GM21786 (cell line): ENCODE results near the gene PROS1.
"Not testable (repeated sequence)": the region's sequence is repeated elsewhere in the genome, so short reads cannot be mapped to it uniquely, and the experiment has no call there.

Source experiments
- ATAC-seq: cut with Tn5 transposase; IDR thresholded peaks from one replicate; pipeline ENCODE4 v1.9.1; 2021; ENCODE audit not compliant: unreplicated experiment

Gene PROS1

DNA sequence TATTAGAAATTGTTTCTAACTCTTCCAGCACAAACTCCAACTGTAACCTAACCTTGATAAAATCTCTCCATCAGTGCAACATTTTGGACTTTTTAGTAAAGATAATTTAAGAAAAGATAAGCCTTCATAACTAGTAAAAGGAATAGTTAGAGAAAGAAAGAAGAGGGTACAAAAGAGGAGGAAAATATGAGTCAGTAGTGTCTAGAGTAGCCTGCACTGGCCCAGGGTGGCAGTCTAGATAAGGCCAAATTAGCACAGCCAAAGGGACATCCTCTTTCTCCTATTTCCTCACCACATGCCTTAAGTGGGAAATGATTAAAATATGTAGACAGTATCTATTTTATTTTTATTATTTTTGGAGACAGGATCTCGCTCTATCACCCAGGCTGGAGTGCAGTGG, 3.7 kb downstream of the PROS1 start:
- no peak for ATAC-seq

DNA sequence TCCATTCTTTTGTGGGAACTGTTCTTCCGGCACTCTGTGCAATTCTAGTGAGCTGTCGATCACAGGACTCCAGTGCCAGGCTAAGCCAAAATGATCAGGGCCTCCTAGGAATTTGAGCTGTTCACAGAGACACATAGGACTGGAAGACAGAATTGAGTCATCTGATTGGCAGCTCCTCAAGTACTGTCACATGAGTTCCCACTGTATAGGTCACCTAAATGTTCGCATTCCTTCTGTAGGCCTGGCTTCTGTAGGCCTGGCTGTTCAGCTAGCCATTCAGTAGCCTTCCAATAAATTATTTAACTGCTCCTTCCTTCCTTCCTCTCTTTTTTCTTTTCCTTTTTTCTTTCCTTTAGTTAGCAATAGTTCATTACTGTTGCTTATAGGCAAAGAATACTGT, 4.3 kb downstream of the PROS1 start:
- ATAC-seq: no peak

DNA sequence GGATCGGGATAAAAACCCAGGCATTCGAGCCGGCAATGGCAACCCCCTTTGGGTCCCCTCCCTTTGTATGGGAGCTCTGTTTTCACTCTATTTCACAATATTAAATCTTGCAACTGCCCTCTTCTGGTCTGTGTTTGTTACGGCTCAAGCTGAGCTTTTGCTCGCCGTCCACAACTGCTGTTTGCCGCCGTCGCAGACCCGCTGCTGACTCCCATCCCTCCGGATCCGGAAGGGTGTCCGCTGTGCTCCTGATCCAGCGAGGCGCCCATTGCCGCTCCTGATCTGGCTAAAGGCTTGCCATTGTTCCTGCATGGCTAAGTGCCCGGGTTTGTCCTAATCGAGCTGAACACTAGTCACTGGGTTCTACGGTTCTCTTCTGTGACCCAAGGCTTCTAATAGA, 8.6 kb downstream of the PROS1 start:
- not testable (repeated sequence) for ATAC-seq

DNA sequence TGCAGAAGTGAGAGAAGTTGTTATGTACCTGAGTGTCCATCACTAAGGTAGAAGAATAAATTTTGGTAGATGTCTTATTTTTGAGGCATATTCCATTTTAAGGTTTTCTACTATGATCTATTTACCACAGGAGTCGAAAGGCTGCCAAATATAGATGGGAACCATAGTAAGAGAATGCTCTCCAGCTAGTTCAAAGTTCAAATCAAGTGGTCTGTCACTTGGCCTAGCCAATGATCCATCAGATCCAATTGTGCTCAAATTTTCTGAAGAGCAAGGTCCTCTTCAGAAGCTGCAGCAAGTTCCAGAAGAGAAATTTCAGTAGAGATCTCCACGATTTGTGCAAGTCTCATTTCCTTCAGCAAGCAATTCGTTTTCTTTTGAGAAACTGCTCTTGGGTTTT, 10.9 kb downstream of the PROS1 start:
- no peak for ATAC-seq

DNA sequence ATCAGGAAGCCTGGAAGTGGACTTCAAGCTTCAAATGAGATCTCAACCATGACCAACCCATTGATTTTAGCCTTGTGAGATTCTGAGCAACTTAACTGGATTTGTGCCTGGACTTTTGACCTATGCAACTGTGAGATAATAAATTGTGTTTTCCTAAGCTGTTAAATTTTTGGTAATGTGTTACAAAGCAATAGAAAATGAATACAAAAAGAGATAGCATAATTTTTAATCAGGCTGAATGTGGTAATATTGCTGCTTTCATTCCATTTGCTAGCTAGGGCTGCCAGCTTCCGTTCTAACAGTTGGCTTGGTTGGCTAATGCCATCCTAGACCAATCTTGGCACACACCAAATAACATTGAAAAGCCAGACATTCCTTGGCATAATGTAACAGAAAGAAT, 12.2 kb downstream of the PROS1 start:
- ATAC-seq: no peak

DNA sequence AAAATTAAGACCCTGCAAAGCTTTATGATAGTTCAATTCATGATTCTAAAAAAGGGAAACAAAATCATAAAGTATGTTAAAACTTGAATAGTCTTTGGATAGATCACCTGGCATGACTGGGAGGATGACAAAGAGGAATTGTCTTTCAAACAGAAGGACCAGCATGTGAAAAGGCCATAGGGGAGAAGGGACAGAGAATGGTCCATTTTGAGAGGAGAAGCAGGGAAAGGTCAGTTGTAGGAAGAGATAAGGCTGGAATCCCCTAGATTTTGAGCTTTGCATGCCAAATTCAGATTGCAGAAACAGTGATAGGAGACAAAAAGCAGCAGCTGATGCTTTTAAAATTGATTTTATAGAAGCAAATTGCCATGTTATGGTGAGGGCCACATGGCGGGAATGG, 12.7 kb downstream of the PROS1 start:
- no peak for ATAC-seq

DNA sequence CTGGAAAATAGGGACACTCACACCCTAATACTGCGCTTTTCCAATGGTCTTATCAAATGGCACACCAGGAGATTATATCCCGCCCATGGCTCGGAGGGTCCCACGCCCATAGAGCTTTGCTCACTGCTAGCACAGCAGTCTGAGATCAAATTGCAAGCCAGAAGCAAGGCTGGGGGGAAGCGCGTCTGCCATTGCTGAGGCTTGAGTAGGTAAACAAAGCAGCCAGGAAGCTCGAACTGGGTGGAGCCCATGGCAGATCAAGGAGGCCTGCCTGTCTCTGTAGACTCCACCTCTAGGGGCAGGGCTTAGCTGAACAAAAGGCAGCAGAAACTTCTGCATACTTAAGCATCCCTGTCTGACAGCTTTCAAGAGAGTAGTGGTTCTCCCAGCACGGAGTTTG, 23.7 kb downstream of the PROS1 start:
- ATAC-seq: not testable (repeated sequence)

DNA sequence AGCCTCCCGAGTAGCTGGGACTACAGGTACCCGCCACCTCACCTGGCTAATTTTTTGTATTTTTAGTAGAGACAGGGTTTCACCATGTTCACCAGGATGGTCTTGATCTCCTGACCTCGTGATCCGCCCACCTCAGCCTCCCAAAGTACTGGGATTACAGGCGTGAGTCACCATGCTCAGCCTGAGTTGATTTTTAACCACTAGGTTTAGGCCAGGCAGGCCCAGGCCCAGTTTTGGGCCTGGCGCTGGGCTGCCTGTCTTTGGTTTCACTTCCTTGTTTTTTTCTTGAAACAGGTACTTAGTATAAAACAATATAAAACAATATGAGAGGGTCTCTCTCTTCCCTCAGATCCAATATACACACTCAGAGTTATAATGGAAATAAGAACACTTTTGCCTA, 36.2 kb downstream of the PROS1 start:
- not testable (repeated sequence) for ATAC-seq

DNA sequence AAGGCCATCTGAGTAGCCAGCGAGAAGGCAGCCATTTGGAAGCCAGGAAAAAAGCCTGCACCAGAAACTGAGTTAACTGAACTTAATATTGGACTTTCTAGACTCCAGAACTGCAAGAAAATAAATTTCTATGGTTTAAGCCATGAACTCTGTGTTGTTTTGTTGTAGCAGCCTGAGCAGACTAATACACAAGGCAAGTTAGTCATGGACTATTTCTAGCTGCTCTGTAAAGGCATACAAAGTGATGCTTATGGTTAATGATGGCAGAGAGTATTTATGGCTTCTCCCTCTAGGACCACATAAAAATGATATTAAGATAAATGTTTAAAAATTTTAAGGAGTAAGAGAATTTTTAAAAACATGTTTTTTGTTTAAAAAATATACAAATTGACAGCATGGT, 37.1 kb downstream of the PROS1 start:
- no peak for ATAC-seq

DNA sequence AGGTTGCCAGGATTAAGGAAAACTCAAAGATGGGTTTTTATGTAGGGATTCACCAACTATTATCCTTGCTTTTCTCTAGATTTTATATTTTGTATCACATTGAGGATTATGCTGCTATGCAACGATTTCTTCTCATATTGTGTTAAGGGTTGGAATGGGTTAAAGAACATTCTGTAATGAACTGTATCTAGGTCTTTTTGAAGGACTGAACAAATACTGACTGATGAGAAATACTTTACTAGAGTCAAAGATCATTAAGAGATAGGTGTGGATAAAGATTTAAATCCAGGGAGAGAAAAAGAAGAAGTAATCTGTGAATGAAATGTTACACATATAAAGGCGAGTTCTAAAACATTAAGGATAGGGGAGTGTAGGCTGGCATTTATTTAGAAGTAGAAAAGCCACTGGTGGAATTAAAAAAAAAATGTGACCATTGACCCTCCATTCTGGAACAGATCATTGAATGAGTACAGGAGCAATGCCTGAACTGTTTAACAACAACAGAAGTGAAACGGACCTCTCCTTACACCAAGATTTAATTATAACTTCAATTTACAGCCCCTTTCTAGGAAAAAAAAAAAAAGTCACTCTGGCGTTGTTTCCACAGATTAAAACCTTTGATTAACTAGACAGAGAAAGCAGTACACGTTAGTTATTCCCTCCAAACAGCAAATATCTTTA, 39.2 kb downstream of the PROS1 start:
- no peak for ATAC-seq

DNA sequence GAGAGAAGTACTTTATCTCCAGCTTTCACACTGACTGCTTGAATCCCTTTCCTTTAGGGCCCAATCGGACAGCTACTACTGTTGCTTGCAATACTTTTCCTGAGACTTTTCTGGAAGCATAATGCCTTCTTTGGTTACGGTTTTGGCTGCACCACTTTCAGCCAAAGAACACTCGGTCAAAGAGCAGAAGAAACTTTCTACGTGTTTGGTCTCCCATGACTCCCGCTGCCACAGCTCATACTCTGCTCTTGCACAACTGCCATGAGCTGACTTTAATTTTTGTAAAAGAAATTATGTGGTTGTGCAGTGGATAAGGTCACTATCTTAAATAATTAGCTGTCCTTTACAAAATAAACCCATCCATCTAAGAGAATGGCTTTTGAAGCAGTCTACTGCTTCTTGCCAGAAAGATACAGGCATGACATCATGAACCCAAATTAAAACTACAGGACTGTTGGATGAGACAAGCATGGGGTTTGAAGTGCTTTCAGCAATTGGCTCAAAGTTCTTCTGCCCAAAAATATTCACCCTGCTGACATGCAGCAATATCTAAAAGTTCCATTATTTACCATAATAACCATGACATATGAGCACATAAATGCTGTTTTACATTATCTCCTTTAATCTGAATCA, 42.0 kb downstream of the PROS1 start:
- no peak for ATAC-seq

DNA sequence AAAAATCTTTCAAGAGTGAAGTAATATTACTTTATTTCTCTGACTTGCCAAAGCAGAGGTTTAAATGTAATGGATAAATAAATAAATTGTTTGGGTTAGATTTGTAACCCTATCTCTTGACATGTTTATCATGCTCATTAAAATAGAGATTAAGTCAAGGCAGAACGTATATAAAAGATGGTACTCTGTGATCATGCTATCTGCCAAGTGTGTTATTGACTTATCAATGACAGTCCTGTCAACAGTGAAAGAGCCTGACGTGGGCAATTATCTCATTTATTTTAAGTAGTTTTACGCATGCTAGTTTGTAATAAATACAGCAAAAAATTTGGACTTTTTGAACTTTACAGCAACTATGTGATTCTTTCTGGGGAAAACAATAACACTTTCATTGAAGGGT, 43.7 kb downstream of the PROS1 start:
- ATAC-seq: no peak

DNA sequence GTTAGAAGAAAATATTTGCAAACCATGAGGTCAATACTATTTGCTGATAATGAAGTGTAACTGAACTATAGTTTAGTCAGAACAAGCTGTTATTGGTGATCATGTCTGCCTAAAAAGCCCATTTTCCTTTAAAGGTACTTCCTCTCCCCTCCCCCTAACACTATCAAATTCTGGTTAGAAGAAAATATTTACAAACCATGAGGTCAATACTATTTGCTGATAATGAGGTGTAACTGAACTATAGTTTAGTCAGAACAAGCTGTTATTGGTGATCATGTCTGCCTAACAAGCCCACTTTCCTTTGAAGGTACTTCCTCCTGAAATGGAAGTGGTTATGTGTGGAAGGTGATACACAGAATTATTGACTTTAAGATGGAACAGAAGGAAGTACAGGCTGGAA, 46.9 kb downstream of the PROS1 start:
- no peak for ATAC-seq

DNA sequence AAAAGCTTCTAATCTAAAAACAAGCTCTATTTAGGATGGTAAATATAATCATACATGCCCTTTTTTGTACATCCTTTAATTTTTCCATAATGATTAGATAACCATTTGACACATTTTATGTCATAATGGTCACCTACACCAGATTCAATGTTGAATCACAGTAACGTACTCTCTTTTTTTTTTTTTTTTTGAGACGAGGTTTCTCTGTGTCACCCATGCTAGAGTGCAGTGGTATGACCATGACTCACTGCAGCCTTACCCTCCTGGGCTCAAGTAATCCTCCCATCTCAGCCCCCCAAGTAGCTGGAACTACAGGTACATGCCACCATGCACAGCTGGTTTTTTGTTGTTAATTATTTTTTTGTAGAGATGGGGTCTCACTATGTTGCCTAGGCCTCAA, 49.2 kb downstream of the PROS1 start:
- no peak for ATAC-seq

DNA sequence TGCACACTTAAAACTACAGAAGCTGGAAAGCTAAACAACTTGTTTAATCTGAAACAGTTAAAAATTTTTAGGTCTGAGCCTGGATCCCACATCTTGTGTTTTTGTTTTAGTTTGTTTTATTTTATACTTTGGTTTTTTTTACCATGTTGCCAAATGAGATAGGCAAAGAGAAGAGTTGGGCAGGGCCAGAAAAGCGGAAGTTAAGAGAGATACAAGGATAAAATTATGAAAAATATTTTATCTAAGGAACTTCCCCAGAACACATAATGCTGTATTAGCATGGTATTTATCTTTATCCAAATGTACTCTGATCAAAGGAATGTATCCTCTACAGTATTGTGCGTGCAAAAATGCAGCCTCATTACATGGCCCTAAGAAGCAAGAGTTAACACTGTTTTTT, 50.7 kb downstream of the PROS1 start:
- no peak for ATAC-seq

DNA sequence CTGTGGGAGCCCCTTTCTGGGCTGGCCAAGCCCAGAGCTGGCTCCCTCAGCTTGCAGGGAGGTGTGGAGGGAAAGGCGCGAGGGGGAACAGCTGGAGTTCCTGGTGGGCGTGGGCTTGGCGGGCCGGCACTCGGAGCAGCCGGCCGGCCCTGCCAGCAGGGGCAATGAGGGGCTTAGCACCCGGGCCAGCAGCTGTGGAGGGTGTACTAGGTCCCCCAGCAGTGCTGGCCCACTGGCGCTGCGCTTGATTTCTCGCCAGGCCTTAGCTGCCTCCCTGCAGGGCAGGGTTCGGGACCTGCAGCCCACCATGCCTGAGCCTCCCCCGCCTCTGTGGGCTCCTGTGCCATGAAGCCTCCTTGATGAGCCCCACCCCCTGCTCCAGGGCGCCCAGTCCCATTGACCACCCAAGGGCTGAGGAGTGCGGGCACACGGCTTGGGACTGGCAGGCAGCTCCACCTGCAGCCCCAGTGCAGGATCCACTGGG, 56.1 kb downstream of the PROS1 start:
- ATAC-seq: not testable (repeated sequence)

DNA sequence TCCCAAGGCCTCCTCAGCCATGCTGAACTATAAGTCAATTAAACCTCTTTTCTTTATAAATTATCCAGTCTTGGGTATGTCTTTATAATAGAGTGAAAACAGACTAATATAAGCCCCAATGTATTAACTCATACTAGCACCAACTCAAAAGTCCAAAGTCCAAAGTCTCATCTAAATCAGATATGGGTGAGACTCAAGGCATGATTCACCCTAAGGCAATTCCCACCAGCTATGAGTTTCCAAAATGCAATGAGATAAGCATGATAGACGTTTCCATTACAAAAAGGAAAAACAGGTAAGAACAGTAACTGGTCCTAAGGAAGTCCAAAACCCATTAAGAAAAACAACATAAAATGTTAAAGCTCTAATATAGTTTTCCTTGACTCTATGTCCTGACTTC, 60.1 kb downstream of the PROS1 start:
- ATAC-seq: not testable (repeated sequence)

DNA sequence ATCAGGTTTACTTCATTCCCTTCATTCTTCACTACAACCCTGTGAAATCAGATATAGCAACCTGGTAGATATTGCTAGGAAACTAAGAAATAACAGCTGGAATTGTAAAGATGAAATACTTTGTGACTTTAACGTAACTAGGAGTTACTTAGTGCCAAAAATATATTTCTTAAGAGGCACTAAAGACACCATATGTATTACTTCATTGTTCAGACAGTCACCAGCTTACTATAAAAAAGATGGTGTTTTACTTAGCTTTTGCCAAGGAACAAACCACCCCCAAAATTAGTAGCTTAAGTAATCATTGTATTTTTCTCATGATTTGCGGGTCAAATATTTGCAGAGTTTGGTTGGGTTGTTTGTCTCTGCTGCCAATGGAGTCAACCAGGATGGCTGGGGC, 62.5 kb downstream of the PROS1 start:
- no peak for ATAC-seq

DNA sequence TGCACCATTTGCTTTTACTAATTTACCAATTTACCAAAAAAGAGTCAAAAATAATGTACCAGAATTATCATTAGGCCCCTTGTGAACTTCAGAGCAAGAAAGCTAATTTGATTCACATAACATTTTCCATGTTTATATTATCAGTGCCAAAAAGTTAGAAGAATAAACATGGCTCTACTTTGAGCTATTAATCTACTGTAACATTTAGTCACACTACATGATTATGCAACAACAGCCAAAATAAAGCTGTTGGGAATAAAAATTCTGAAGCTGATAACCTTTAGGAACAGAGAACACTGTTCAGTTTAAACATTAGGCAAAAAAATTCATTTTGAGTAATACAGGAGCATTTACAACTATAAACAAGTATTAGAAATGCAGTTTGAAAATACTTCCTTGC, 63.6 kb downstream of the PROS1 start:
- ATAC-seq: no peak

DNA sequence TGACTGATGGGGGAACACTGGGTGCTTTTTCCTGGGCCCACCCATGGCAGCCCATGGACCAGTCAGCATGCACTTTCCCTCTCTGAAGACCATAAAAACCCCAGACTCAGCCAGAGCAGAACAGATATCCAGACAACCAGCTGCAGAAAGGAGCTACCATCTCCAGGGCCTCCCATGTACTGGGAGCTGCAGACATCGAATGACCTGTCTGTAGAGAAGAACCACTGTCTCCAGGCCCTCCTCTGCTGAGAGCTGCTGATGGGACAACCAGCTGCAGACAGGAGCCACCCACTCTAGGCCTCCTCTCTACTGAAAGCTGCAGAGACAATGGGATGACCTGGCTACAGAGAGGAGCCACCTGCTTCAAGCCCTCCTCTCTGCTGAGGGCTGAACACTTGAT, 66.6 kb downstream of the PROS1 start:
- ATAC-seq: no peak

DNA sequence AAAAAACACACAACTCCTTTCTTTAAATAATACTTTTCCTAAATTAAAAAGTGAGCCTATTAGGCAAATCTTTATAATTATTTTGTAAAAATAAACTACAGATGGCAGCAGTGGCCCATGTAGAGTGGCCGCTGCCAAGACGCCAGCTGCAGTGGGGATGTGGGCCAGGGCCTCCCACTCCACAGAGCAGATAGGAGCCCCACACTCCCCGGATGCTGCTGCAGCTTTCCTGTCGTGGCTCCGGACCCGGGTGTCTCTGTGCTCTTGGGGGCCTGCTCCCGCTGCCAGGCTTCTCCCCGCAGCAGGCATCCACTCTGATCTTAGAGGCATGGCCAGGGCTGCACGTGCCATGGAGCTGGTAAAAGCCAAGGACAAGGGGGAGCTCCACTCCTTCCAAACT, 67.5 kb downstream of the PROS1 start:
- ATAC-seq: no peak

DNA sequence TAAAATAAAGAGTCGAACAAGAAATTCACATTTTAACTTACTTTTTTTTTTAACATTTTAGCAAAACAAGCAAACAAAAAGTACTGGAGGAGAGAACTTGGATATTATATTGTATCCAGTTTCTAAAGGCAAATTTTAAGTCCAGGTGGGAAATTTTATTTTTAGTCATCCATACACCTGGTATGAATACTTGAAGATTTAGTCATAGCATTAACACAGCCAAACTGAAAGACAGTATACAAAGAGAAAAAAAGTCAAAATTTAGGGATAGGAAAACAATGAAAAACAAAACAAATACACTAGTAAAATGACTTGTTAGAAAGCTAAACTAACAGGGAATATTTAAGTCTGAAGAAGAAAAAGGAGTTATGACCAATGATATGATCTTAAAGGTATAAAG, 69.1 kb downstream of the PROS1 start:
- ATAC-seq: no peak
